Stimulated activated naive CD8-positive, alpha-beta T cell treated with anti-CD3 and anti-CD28 coated beads, Interleukin-15, amount 100 ng/mL, for 72 hours (primary cell): Measurements from ENCODE around the gene RAB36.
A peak's percentile ranks its signal among the peaks of the same experiment; 100 is the strongest.

Experiments used
- ATAC-seq: fragments of 150-1000 bp; cut with Tn5 transposase; 2 replicates; pipeline ENCODE4 v1.10.0; 2021; ENCODE audit warnings: mild to moderate bottlenecking, moderate library complexity
- DNase-seq, 2 donors: peaks; one replicate each; pipeline ENCODE4 v3.0.0; 2021 to 2022
- H3K27ac Mint-ChIP-seq, 2 donors: one replicate each; pipeline ENCODE4 v1.8.0; 2022; ENCODE audit warnings: mild to moderate bottlenecking in 2 of 2, mixed read lengths in 2 of 2, moderate library complexity in 2 of 2
- H3K27me3 Mint-ChIP-seq: one replicate; pipeline ENCODE4 v1.8.0; 2022; ENCODE audit warnings: mixed read lengths
- H3K4me1 Mint-ChIP-seq: one replicate; pipeline ENCODE4 v1.8.0; 2022; ENCODE audit warnings: mild to moderate bottlenecking, mixed read lengths
- H3K4me3 Mint-ChIP-seq, 2 donors: one replicate each; pipeline ENCODE4 v1.8.0; 2022; ENCODE audit warnings: mild to moderate bottlenecking in 2 of 2, mixed read lengths in 2 of 2, moderate library complexity in 1 of 2
- H3K9me3 Mint-ChIP-seq, 2 donors: one replicate each; pipeline ENCODE4 v1.8.0; 2022; ENCODE audit warnings: mixed read lengths in 2 of 2

The RAB36 gene

DNA sequence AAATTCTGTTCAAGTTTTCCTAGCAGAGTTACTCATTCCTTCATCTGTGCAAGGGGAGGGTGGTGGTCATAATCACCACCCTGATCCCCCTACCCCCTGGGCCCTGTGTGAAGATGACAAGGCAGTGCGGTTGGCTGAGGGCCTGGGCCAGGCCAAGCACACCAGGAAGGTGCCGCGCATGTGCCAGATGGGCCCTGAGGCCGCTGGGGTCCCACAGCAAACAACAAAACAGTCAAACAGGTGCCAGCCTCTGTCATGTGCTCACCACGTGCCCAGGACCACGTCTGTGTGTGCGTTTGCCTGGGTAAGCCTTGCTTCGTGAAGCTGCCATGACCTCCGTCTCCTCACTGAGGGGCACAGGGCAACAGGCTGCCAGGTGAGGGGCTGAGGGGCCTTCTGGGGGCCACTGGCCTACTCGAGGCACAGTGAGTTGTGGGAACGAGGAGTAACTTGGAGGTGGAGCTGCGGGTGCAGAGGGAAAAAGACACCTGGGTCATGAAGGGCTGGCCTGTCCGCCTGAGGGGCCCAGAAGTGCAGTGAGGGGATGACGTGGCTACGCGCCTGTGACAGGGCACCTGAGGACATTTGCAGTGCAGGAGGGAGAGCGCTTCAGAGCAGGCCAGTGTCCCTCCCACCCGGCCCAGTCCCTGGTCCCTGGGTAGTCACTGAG, 29.3 kb upstream of the RAB36 start:
- ATAC-seq (no peak), DNase-seq (no peak)
- Mint-ChIP-seq H3K9me3 (peaks cover 4 to 11% of the 10 kb centered on the region in 2 donors), H3K4me3 (no peak overlapping the region), H3K27me3 (no peaks in the 10 kb centered on the region), H3K4me1 (peaks cover 24% of the 10 kb centered on the region), H3K27ac (no peak overlapping the region)

- Mint-ChIP-seq H3K4me3 (no peak overlapping the region), H3K27ac (no peak overlapping the region), H3K4me1 (peaks cover 24% of the 10 kb centered on the region), H3K27me3 (no peaks in the 10 kb centered on the region), H3K9me3 (peaks cover 4 to 11% of the 10 kb centered on the region in 2 donors)
- ATAC-seq (no peak), DNase-seq (no peak)
Observed at GRCh38 chr22:23116506-23117263, 28.6 kb upstream of the RAB36 start.

DNA sequence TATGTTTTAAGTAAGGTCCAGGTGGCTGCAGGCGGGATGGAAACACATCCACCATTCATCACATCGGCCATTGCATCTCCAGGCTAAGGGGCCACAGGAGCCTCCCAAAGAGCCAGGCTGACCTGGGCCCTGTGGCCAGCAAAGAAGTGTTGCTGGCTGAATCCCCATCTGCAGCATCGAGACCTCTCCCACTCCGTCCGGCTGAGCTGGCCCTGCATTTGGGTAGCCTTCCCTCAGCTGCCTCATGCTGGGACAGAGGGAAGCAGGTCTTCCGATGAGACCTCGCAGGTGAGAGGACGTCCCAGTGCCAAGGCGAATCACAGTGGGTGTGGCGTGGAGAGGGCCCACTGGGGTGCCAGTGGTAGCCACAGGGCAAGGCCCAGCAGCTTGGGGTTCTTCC, 28.0 kb upstream of the RAB36 start:
- ATAC-seq (no peak), DNase-seq (no peak)
- H3K27me3 Mint-ChIP-seq, result no peaks in the 10 kb centered on the region
- H3K27ac Mint-ChIP-seq, result no peak overlapping the region
- no peak overlapping the region for H3K4me3 Mint-ChIP-seq
- peaks cover 24% of the 10 kb centered on the region for H3K4me1 Mint-ChIP-seq
- peaks cover 4 to 11% of the 10 kb centered on the region in 2 donors for H3K9me3 Mint-ChIP-seq

- H3K9me3 Mint-ChIP-seq, result peaks cover 4 to 11% of the 10 kb centered on the region in 2 donors
- peaks cover 24% of the 10 kb centered on the region for H3K4me1 Mint-ChIP-seq
- ATAC-seq (no peak), DNase-seq (no peak)
- no peaks in the 10 kb centered on the region for H3K27me3 Mint-ChIP-seq
- no peak overlapping the region for H3K27ac Mint-ChIP-seq
- H3K4me3 Mint-ChIP-seq, result no peak overlapping the region
Observed at GRCh38 chr22:23117891-23118646, 27.2 kb upstream of the RAB36 start.

GRCh38 chr22:23118647-23119493, 26.4 kb upstream of the RAB36 start:
- no peak for ATAC-seq
- Mint-ChIP-seq H3K4me3 (peak overlapping the region; percentile 64 to 76), H3K27ac (peak overlapping the region; percentile 97 to 98), H3K9me3 (peaks cover 4 to 11% of the 10 kb centered on the region in 2 donors), H3K27me3 (no peaks in the 10 kb centered on the region), H3K4me1 (peaks cover 24% of the 10 kb centered on the region)
- DNase-seq, result no peak

GRCh38 chr22:23119494-23120414, 25.5 kb upstream of the RAB36 start:
- ATAC-seq (peak; percentile 91), DNase-seq (peak; percentile 45 to 67)
- H3K27me3 Mint-ChIP-seq, result no peaks in the 10 kb centered on the region
- peak overlapping the region; percentile 97 to 98 for H3K27ac Mint-ChIP-seq
- peaks cover 4 to 11% of the 10 kb centered on the region in 2 donors for H3K9me3 Mint-ChIP-seq
- peak overlapping the region; percentile 64 to 76 for H3K4me3 Mint-ChIP-seq
- peaks cover 24% of the 10 kb centered on the region for H3K4me1 Mint-ChIP-seq

DNA sequence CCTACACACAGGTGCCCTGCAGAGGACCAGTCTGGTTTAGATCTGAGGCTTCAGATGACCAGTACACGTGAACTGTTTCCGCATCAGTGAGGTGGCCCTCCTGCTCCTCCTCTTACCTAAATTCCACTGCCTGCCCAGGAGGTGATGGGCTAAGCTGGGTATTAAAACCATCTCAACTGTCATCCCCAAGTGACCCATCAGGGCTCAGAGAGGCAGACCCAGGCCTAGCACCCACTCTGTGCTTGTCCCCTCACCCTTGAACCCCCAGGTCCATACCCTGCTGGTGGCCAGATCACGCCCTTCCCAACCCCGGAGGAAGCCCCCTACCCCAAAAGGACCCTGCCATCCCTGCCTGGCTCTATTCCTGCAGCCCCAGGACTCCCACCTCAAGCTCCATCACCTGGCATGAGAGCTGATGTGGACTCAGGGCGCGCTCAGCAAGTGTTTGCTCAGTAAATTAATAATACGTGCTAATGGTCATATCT, 24.8 kb upstream of the RAB36 start:
- peak overlapping the region; percentile 72 to 85 for H3K27ac Mint-ChIP-seq

DNA sequence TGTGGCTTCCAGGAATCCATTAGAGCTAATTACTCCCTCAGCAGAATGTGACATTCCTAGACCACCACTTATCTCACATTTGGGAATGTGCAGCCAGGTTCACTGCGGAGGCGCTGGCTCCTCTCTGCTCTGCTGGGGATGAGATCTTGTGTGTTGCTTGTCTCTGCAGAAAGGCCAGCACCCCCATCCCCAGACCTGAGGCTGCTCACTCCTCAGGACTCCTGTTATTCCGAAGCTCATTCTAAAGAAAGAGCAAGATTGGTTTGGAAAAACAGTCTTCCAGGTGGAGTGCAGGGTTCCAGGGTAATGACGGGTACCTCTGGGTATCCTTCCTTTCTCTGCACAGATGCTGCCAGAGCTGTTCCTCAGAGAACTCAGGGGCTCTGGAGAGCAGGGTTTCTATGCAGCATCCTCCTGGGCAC, 24.3 kb upstream of the RAB36 start:
- Mint-ChIP-seq H3K27me3 (no peaks in the 10 kb centered on the region), H3K4me3 (no peak overlapping the region), H3K27ac (no peak overlapping the region), H3K4me1 (peaks cover 24% of the 10 kb centered on the region), H3K9me3 (peaks cover 4 to 11% of the 10 kb centered on the region in 2 donors)
- ATAC-seq (no peak), DNase-seq (no peak)

More for the DNA sequence above, 24.8 kb upstream of the RAB36 start:
- H3K27me3 Mint-ChIP-seq, result no peaks in the 10 kb centered on the region
- H3K4me3 Mint-ChIP-seq, result no peak overlapping the region
- peaks cover 24% of the 10 kb centered on the region for H3K4me1 Mint-ChIP-seq
- peaks cover 4 to 11% of the 10 kb centered on the region in 2 donors for H3K9me3 Mint-ChIP-seq
- DNase-seq, result no peak
- ATAC-seq, result no peak

DNA sequence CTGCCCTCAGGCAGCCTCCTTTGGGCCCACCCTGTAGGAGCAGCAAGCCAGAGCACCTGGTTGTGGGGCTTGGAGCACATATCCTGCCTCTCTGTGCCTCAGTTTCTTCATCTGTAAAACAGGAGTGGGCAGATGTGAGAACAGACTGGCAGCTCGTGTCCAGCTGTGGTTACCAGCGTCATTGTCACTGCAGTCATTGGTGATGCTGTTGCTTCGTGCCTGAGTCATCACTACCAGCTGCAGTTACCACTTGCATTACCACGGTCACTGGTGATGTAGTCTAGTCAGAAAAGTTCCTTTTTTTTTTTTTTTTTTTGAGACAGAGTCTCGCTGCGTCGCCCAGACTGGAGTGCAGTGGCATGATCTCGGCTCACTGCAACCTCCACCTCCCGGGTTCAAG, 23.9 kb upstream of the RAB36 start:
- peaks cover 24% of the 10 kb centered on the region for H3K4me1 Mint-ChIP-seq
- H3K4me3 Mint-ChIP-seq, result no peak overlapping the region
- H3K27me3 Mint-ChIP-seq, result no peaks in the 10 kb centered on the region
- H3K9me3 Mint-ChIP-seq, result peaks cover 4 to 11% of the 10 kb centered on the region in 2 donors
- no peak for ATAC-seq
- DNase-seq, result no peak
- H3K27ac Mint-ChIP-seq, result no peak overlapping the region

DNA sequence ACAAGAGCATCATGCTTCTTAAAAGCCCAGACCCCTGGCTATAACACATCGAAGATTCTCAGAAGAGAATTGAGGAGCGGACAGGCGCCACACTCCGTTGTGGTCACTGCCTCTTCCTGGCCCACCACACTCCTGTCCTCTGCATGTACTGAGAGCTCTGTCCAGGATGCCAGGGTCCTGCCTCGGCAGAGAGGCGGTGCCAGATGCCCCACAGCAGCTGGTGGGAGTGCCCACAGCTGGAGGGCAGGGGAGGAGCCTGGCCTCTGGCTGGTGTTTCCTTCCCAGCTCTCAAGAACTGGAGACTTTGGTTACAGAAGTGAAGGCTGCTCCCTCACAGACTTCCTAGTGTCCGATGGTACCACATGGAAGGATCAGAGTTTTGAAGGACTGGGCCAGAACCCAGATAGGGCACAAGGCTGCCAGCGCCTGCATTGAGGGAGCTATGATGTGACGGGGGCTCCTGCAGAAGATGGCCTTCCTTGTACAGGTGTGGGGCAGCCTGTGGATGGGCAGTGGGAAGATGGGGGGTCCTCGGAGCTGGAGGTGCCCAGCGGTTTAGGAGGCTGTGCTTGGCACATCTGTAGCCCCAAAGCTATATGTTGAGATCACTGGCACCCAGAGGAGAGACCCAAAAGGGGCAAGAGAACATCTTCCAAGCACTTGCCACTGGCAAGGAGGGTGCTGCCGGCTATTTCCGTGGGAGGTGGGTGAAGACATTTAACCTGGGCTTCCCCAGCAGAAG, 22.9 kb upstream of the RAB36 start:
- no peak for ATAC-seq
- H3K27ac Mint-ChIP-seq, result no peak overlapping the region
- DNase-seq, result no peak
- no peaks in the 10 kb centered on the region for H3K27me3 Mint-ChIP-seq
- no peak overlapping the region for H3K4me3 Mint-ChIP-seq
- H3K4me1 Mint-ChIP-seq, result peaks cover 24% of the 10 kb centered on the region
- peaks cover 4 to 11% of the 10 kb centered on the region in 2 donors for H3K9me3 Mint-ChIP-seq

DNA sequence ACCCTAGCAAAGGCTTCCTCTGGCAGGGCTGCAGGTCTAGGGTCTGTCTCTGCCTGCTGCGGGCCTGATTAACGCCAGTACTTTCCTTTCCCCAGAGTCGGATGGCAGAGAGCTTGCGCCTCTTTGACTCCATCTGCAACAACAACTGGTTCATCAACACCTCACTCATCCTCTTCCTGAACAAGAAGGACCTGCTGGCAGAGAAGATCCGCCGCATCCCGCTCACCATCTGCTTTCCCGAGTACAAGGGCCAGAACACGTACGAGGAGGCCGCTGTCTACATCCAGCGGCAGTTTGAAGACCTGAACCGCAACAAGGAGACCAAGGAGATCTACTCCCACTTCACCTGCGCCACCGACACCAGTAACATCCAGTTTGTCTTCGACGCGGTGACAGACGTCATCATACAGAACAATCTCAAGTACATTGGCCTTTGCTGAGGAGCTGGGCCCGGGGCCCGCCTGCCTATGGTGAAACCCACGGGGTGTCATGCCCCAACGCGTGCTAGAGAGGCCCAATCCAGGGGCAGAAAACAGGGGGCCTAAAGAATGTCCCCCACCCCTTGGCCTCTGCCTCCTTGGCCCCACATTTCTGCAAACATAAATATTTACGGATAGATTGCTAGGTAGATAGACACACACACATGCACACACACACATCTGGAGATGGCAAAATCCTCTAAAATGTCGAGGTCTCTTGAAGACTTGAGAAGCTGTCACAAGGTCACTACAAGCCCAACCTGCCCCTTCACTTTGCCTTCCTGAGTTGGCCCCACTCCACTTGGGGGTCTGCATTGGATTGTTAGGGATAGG, 22.1 kb upstream of the RAB36 start:
- ATAC-seq (no peak), DNase-seq (no peak)
- Mint-ChIP-seq H3K4me3 (no peak overlapping the region), H3K4me1 (peaks cover 25% of the 10 kb centered on the region), H3K9me3 (peaks cover 4 to 11% of the 10 kb centered on the region in 2 donors), H3K27me3 (no peaks in the 10 kb centered on the region), H3K27ac (no peak overlapping the region)

DNA sequence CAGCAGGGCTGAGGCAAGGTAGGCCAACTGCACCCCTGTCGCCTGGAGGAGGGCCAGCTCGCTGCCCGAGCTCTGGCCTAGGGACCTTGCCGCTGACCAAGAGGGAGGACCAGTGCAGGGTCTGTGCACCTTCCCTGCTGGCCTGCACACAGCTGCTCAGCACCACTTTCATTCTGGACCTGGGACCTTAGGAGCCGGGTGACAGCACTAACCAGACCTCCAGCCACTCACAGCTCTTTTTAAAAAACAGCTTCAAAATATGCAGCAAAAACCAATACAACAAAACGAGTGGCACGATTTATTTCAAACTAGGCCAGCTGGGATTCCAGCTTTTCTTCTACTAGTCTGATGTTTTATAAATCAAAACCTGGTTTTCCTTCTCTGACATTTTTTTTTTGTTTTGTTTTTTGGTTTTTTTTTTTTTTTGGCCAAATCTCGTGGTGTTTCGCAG, 21.4 kb upstream of the RAB36 start:
- DNase-seq (no peak), ATAC-seq (no peak)
- no peaks in the 10 kb centered on the region for H3K27me3 Mint-ChIP-seq
- H3K4me1 Mint-ChIP-seq, result peaks cover 26% of the 10 kb centered on the region
- no peak overlapping the region for H3K27ac Mint-ChIP-seq
- H3K4me3 Mint-ChIP-seq, result no peak overlapping the region
- H3K9me3 Mint-ChIP-seq, result peaks cover 4 to 11% of the 10 kb centered on the region in 2 donors
